SJSA1 (cell line): ENCODE results near the gene NOS3. TPM values are rescaled to one million over a fixed set of nuclear protein-coding genes. Genes with fewer than 3 reads are reported as not detected.
A peak's percentile ranks its signal among the peaks of the same experiment; 100 is the strongest.

ENCODE experiments used
- DNase-seq, 2 experiments: peaks; one replicate each; pipeline ENCODE4 v3.0.0-alpha.2; 2015 to 2020; ENCODE audit warnings: low spot score in 2 of 2, low read depth in 1 of 2
- H3K27ac ChIP-seq: fragments of 250-450 bp; sonication (Bioruptor Pico); 2 replicates; pipeline ENCODE4 v1.5.1; 2020; ENCODE audit warnings: mild to moderate bottlenecking, moderate library complexity
- H3K27me3 ChIP-seq: fragments of 250-450 bp; sonication (Bioruptor Pico); replicated peaks from 2 replicates; pipeline ENCODE4 v1.5.1; 2020; ENCODE audit warnings: mild to moderate bottlenecking, moderate library complexity
- H3K36me3 ChIP-seq: fragments of 250-450 bp; sonication (Bioruptor Pico); 2 replicates; pipeline ENCODE4 v1.5.1; 2020; ENCODE audit warnings: mild to moderate bottlenecking
- H3K4me1 ChIP-seq: fragments of 250-450 bp; sonication (Bioruptor Pico); replicated peaks from 2 replicates; pipeline ENCODE4 v1.6.1; 2021; ENCODE audit warnings: mild to moderate bottlenecking
- H3K4me3 ChIP-seq: fragments of 250-450 bp; sonication (Bioruptor Pico); 2 replicates; pipeline ENCODE4 v1.5.1; 2020; ENCODE audit warnings: mild to moderate bottlenecking
- H3K9me3 ChIP-seq: fragments of 250-450 bp; sonication (Bioruptor Pico); replicated peaks from 2 replicates; pipeline ENCODE4 v1.5.1; 2020; ENCODE audit warnings: mild to moderate bottlenecking
- total RNA-seq: library from RNA; depleted of rRNA; stranded (reverse); fragments of >200 nt; shearing (Covaris generic); gene quantifications from 2 replicates; pipeline ENCODE4 v1.2.3, GENCODE V29; 2014

The NOS3 gene
- total RNA-seq, 1 experiment from 2014 or later: not detected

- Histone ChIP-seq H3K4me1 (0 out of 2 replicates have a peak, but pooled peaks cover 3% of the 10 kb centered on the region), H3K27ac (no peak overlapping the region), H3K36me3 (no peaks in the 10 kb centered on the region), H3K4me3 (no peak overlapping the region), H3K27me3 (peaks cover 45% of the 10 kb centered on the region), H3K9me3 (peaks cover 4% of the 10 kb centered on the region; the same call in 1 of the 2 replicates)
- DNase-seq: no peak
These were observed 4.3 kb upstream of the NOS3 start for GRCh38 chr7:150986556-150986955.

GRCh38 chr7:150988230-150989226 lies 2.3 kb upstream of the NOS3 start:
- H3K27me3 ChIP-seq: peaks cover 35% of the 10 kb centered on the region
- no peak overlapping the region for H3K4me3 ChIP-seq
- no peaks in the 10 kb centered on the region for H3K36me3 ChIP-seq
- peaks cover 4% of the 10 kb centered on the region; the same call in 1 of the 2 replicates for H3K9me3 ChIP-seq
- no peak overlapping the region for H3K27ac ChIP-seq
- DNase-seq: peak in 1 of 2 experiments; percentile 31
- 0 out of 2 replicates have a peak, but pooled peaks cover 3% of the 10 kb centered on the region for H3K4me1 ChIP-seq

GRCh38 chr7:150989456-150989855 lies 1.4 kb upstream of the NOS3 start:
- DNase-seq: no peak
- H3K9me3 ChIP-seq: peaks cover 4% of the 10 kb centered on the region; the same call in 1 of the 2 replicates

GRCh38 chr7:150992051-150992640 lies 1.3 kb downstream of the NOS3 start:
- peaks cover 4% of the 10 kb centered on the region; the same call in 1 of the 2 replicates for H3K9me3 ChIP-seq
- no peaks in the 10 kb centered on the region for H3K36me3 ChIP-seq
- DNase-seq: no peak
- 0 out of 2 replicates have a peak, but pooled peaks cover 3% of the 10 kb centered on the region for H3K4me1 ChIP-seq
- H3K27me3 ChIP-seq: peaks cover 16% of the 10 kb centered on the region
- H3K27ac ChIP-seq: no peak overlapping the region
- no peak overlapping the region for H3K4me3 ChIP-seq

More at GRCh38 chr7:150989456-150989855, 1.4 kb upstream of the NOS3 start:
- Histone ChIP-seq H3K27ac (no peak overlapping the region), H3K27me3 (peaks cover 30% of the 10 kb centered on the region), H3K4me3 (no peak overlapping the region), H3K36me3 (no peaks in the 10 kb centered on the region), H3K4me1 (0 out of 2 replicates have a peak, but pooled peaks cover 3% of the 10 kb centered on the region)

GRCh38 chr7:150992833-150993302 lies 2.1 kb downstream of the NOS3 start:
- peaks cover 13% of the 10 kb centered on the region for H3K27me3 ChIP-seq
- H3K9me3 ChIP-seq: peaks cover 4% of the 10 kb centered on the region; the same call in 1 of the 2 replicates
- no peak for DNase-seq
- no peaks in the 10 kb centered on the region for H3K36me3 ChIP-seq
- H3K27ac ChIP-seq: no peak overlapping the region
- 0 out of 2 replicates have a peak, but pooled peaks cover 3% of the 10 kb centered on the region for H3K4me1 ChIP-seq
- no peak overlapping the region for H3K4me3 ChIP-seq

- Histone ChIP-seq H3K4me1 (0 out of 2 replicates have a peak, but pooled peaks cover under 1% of the 10 kb centered on the region), H3K36me3 (no peaks in the 10 kb centered on the region), H3K9me3 (no peaks in the 10 kb centered on the region; the same call in 1 of the 2 replicates), H3K27me3 (peaks cover 6% of the 10 kb centered on the region), H3K27ac (no peak overlapping the region), H3K4me3 (no peak overlapping the region)
- DNase-seq: no peak
These were observed 2.7 kb downstream of the NOS3 start for GRCh38 chr7:150993511-150993910.

- Histone ChIP-seq H3K4me1 (no peaks in the 10 kb centered on the region), H3K27ac (no peak overlapping the region), H3K9me3 (no peaks in the 10 kb centered on the region), H3K4me3 (no peak overlapping the region), H3K36me3 (no peaks in the 10 kb centered on the region), H3K27me3 (no peaks in the 10 kb centered on the region)
- no peak for DNase-seq
These were observed 3.5 kb downstream of the NOS3 start for GRCh38 chr7:150994141-150994837.

GRCh38 chr7:150994838-150995510 lies 4.2 kb downstream of the NOS3 start:
- H3K27me3 ChIP-seq: no peaks in the 10 kb centered on the region
- no peak overlapping the region for H3K4me3 ChIP-seq
- no peaks in the 10 kb centered on the region for H3K4me1 ChIP-seq
- DNase-seq: no peak
- no peak overlapping the region for H3K27ac ChIP-seq
- no peaks in the 10 kb centered on the region for H3K36me3 ChIP-seq
- H3K9me3 ChIP-seq: no peaks in the 10 kb centered on the region

- Histone ChIP-seq H3K27ac (no peak overlapping the region), H3K4me3 (no peak overlapping the region), H3K36me3 (no peaks in the 10 kb centered on the region), H3K27me3 (no peaks in the 10 kb centered on the region), H3K4me1 (no peaks in the 10 kb centered on the region), H3K9me3 (no peaks in the 10 kb centered on the region)
- no peak for DNase-seq
These were observed 5.7 kb downstream of the NOS3 start for GRCh38 chr7:150996376-150997074.

GRCh38 chr7:150997075-150997511 lies 6.3 kb downstream of the NOS3 start:
- Histone ChIP-seq H3K36me3 (no peaks in the 10 kb centered on the region), H3K27ac (no peak overlapping the region), H3K9me3 (no peaks in the 10 kb centered on the region), H3K4me1 (no peaks in the 10 kb centered on the region), H3K4me3 (no peak overlapping the region), H3K27me3 (no peaks in the 10 kb centered on the region)
- no peak for DNase-seq

GRCh38 chr7:150997817-150998216 lies 7.0 kb downstream of the NOS3 start:
- DNase-seq: no peak
- Histone ChIP-seq H3K36me3 (no peaks in the 10 kb centered on the region), H3K4me3 (no peak overlapping the region), H3K9me3 (no peaks in the 10 kb centered on the region), H3K27ac (no peak overlapping the region), H3K4me1 (no peaks in the 10 kb centered on the region), H3K27me3 (no peaks in the 10 kb centered on the region)

- H3K27ac ChIP-seq: no peak overlapping the region
- H3K4me1 ChIP-seq: peaks cover under 1% of the 10 kb centered on the region
- H3K9me3 ChIP-seq: no peaks in the 10 kb centered on the region
- H3K36me3 ChIP-seq: no peaks in the 10 kb centered on the region
- H3K27me3 ChIP-seq: no peaks in the 10 kb centered on the region
- no peak overlapping the region for H3K4me3 ChIP-seq
- DNase-seq: no peak
These were observed 7.5 kb downstream of the NOS3 start for GRCh38 chr7:150998341-150998740.
